IPS-20b (cell line): ENCODE results near the gene VN1R5.

Experiments used
- H3K27ac ChIP-seq: one replicate; pipeline ENCODE4 v1.5.1; 2013; ENCODE audit warnings: low read length
- H3K27me3 ChIP-seq: 2 replicates; pipeline ENCODE4 v1.6.1; 2013; ENCODE audit warnings: mild to moderate bottlenecking, low read length, inconsistent platforms; ENCODE audit not compliant: insufficient read depth
- H3K36me3 ChIP-seq: 2 replicates; pipeline ENCODE4 v1.6.1; 2013; ENCODE audit warnings: low read depth, mild to moderate bottlenecking, inconsistent platforms, low read length, moderate library complexity; ENCODE audit not compliant: insufficient read depth
- H3K4me1 ChIP-seq: 2 replicates; pipeline ENCODE4 v1.6.1; 2013; ENCODE audit warnings: mild to moderate bottlenecking, control low read depth, inconsistent platforms, low read length, moderate library complexity; ENCODE audit not compliant: insufficient read depth
- H3K4me3 ChIP-seq: 2 replicates; pipeline ENCODE4 v1.5.1; 2013; ENCODE audit warnings: mild to moderate bottlenecking, low read length, inconsistent platforms
- H3K9ac ChIP-seq: 2 replicates; pipeline ENCODE4 v1.6.1; 2013; ENCODE audit warnings: low read depth, mild to moderate bottlenecking, inconsistent platforms, low read length, moderate library complexity
- H3K9me3 ChIP-seq: 2 replicates; pipeline ENCODE4 v1.6.1; 2013; ENCODE audit warnings: mild to moderate bottlenecking, low read depth, low read length, inconsistent platforms; ENCODE audit not compliant: insufficient read depth

The VN1R5 gene

DNA sequence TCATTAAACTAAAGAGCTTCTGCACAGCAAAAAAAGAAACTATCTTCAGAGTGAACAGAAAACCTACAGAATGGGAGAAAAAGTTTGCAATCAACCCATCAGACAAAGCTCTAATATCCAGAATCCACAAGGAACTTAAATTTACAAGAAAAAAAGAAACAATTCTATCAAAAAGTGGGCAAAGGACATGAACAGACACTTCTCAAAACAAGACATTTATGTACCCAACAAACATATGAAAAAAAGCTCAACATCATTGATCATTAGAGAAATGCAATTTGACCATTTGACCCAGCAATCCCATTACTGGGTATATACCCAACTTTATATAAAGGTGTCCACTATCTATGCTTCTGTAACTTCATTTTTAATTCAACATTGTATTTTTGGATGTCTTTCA is 31.1 kb upstream of the VN1R5 start:
- Histone ChIP-seq H3K27me3 (no peaks in the 10 kb centered on the region), H3K27ac (no peak overlapping the region), H3K9ac (no peak overlapping the region), H3K4me3 (no peak overlapping the region), H3K36me3 (no peaks in the 10 kb centered on the region), H3K4me1 (no peaks in the 10 kb centered on the region), H3K9me3 (peaks cover 15% of the 10 kb centered on the region)

DNA sequence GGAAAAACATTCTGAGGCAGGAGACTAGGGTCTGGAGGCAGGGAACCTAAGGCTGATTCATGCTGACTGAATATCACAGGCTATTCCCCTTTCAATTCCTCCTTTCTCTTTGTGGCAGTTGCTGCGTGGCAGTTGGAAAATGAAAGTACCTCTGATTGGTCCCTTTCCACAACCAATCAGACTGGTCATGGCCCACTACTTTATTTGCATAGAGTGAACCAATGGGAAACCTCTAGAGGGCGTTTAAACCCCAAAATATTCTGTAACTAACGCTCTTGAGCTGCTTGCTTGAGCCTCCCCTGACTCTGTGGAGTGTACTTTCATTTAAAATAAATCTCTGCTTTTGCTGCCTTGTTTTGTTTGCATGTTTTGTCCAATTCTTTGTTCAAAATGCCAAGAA is 27.7 kb upstream of the VN1R5 start:
- Histone ChIP-seq H3K4me1 (no peaks in the 10 kb centered on the region), H3K27me3 (no peaks in the 10 kb centered on the region), H3K36me3 (no peaks in the 10 kb centered on the region), H3K4me3 (no peak overlapping the region), H3K9ac (no peak overlapping the region), H3K9me3 (peaks cover 15% of the 10 kb centered on the region), H3K27ac (no peak overlapping the region)

DNA sequence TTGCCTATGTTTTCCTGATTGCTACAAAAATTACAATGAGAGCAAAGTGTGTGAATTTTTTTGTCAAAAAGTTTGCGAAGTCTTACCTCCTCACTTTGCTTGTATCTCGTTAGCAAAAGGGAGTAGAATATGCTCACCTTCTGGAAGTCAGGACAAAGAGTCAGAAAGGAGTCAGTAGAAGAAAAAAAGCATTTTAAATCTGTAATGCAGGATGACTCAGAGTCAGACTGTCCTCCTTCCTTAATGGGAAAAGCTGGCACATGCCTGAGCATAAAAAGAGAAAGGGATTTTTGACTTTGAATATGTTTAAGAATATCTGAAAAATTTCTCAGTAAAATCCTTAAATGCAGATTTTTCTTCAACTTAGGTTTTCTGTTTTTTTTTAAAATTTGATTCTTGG is 14.2 kb upstream of the VN1R5 start:
- Histone ChIP-seq H3K9me3 (no peaks in the 10 kb centered on the region), H3K9ac (no peak overlapping the region), H3K27me3 (no peaks in the 10 kb centered on the region)

DNA sequence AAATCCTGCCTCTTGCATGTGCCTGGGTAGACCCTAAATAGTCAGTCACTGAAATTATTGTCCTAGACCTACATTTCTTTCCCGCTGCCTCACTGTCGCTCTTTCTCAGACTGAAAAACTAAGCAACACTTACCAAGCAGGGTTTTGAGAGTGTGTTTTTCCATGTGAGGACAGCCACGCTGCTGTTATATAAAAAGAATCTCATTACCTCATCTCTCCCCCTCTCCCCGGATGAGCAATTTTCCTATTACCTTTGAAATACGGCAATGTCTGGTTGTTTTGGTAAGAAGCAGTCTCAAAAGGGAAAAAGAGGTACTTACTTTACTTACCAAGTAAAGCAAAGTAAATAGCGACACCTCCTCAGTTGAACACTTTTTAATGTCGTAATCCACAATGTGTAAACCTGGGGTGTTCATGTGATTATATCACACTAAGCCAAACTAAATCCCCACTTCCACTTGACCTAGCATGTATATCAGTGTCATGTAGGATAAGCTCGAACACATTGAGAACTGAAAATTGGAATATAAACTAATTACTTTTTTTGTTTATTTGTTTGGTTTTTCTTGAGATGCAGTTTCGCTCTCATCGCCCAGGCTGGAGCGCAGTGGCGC is 12.2 kb upstream of the VN1R5 start:
- Histone ChIP-seq H3K9ac (no peak overlapping the region), H3K4me3 (no peak overlapping the region), H3K36me3 (no peaks in the 10 kb centered on the region), H3K27ac (no peak overlapping the region), H3K9me3 (no peaks in the 10 kb centered on the region), H3K27me3 (no peaks in the 10 kb centered on the region), H3K4me1 (no peaks in the 10 kb centered on the region)

More for the DNA sequence above, 14.2 kb upstream of the VN1R5 start:
- Histone ChIP-seq H3K4me1 (no peaks in the 10 kb centered on the region), H3K36me3 (no peaks in the 10 kb centered on the region), H3K27ac (no peak overlapping the region), H3K4me3 (no peak overlapping the region)

DNA sequence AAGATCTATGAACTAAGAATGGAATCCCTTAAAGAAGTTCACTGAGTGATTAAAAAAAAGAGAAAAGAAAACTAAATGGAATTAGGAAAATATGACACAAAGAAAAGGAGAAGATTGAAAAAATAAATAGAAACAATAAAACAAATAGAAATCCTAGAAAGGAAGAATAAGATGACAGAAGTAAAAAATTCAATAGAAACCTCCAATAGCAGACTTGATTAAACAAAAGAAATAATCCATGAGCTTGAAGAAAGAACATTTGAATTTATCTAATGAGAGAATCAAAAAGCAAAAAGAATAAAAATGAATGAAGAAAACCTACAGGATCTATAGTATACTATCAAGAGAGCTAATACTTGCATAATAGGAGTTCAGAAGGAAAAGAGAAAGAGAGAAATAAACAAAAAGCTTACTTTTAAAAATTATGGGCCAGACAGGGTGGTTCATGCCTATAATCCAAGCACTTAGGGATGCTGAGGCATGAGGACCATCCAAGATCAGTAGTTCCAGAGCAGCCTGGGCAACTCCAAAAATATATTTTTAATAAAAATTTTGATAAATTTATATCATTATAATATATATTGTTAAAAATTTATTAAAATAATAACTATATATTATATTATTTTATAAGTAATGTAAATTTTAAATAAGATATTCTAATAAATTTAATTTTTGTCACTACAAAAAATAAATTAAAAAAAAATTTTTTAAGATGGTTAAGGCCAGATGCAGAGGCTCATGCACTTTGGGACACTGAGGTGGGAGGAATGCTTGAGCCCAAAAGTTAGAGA is 9.4 kb upstream of the VN1R5 start:
- Histone ChIP-seq H3K27me3 (no peaks in the 10 kb centered on the region), H3K9me3 (no peaks in the 10 kb centered on the region; the same call in 1 of the 2 replicates), H3K36me3 (no peaks in the 10 kb centered on the region), H3K9ac (no peak overlapping the region), H3K4me3 (no peak overlapping the region), H3K27ac (no peak overlapping the region), H3K4me1 (no peaks in the 10 kb centered on the region)

DNA sequence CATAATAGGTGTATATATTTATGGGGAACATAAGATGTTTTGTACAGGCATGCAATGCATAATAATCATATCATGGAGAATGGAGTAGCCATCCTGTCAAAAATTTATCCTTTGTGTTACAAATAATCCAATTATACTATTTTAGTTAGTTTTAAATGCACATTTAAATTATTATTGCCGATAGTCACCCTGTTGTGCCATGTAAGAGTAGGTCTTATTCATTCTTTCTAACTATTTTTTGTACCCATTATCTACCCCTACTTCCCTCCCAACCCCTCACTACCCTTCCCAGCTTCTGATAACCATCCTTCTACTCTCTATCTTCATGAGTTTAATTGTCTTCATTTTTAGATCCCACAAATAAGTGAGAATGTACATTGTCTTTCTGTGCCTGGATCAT is 8.3 kb upstream of the VN1R5 start:
- H3K27ac ChIP-seq, result no peak overlapping the region
- H3K4me3 ChIP-seq, result no peak overlapping the region
- H3K27me3 ChIP-seq, result no peaks in the 10 kb centered on the region
- H3K9me3 ChIP-seq, result no peaks in the 10 kb centered on the region; the same call in 1 of the 2 replicates
- no peak overlapping the region for H3K9ac ChIP-seq
- no peaks in the 10 kb centered on the region for H3K36me3 ChIP-seq
- no peaks in the 10 kb centered on the region for H3K4me1 ChIP-seq

DNA sequence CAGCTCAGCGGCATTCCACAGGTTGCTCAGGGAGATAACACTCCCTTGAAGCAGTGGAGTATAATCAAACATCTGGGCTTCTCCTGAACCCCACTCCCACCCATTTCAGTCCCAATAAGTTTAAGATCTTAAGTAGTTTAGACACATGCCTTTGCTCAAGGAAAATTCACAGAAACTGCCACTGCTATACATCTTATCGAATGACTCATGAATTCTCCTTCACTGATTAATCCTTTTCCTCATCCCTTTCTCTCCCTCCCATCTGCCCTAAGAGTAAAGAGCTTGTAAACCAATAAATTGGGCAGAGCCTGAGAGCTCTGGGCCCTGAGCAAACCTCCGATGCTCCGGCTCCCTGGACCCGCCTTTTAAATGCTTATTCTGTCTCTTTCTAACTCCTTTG is 10.2 kb downstream of the VN1R5 start:
- no peak overlapping the region for H3K9ac ChIP-seq
- H3K27ac ChIP-seq, result no peak overlapping the region
- no peaks in the 10 kb centered on the region for H3K4me1 ChIP-seq
- H3K36me3 ChIP-seq, result no peaks in the 10 kb centered on the region
- no peak overlapping the region for H3K4me3 ChIP-seq
- no peaks in the 10 kb centered on the region for H3K27me3 ChIP-seq
- H3K9me3 ChIP-seq, result peaks cover 16% of the 10 kb centered on the region

DNA sequence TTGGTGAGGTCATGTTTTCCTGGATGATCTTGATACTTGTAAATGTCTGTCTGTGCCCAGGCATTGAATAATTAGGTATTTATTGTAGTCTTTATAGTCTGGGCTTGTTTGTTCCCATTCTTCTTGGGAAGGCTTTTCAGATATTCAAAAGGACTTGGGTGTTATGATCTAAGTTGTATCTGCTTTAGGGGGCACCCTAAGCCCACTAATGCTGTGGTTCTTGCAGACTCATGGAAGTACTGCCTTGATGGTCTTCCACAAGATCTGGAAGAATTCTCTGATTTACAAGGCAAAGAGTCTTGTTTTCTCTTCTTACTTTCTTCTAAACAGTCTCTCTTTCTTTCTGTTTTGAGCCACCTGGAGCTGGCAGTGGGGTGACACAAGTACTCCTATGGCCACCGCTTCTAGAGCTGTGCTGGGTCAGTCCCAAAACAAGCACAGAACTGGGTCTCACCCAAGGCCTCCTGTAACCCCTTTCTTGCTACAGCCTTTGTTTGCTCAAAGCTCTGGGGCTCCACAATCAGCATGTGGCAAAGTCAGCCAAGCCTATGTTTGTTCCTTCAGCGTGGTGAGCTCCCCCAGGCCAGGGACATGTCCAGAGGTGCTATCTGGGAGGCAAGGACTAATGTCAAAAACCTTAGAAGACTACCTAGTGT is 12.6 kb downstream of the VN1R5 start:
- Histone ChIP-seq H3K9ac (no peak overlapping the region), H3K36me3 (no peaks in the 10 kb centered on the region), H3K27me3 (no peaks in the 10 kb centered on the region), H3K9me3 (peaks cover 16% of the 10 kb centered on the region), H3K27ac (no peak overlapping the region), H3K4me3 (no peak overlapping the region), H3K4me1 (no peaks in the 10 kb centered on the region)

DNA sequence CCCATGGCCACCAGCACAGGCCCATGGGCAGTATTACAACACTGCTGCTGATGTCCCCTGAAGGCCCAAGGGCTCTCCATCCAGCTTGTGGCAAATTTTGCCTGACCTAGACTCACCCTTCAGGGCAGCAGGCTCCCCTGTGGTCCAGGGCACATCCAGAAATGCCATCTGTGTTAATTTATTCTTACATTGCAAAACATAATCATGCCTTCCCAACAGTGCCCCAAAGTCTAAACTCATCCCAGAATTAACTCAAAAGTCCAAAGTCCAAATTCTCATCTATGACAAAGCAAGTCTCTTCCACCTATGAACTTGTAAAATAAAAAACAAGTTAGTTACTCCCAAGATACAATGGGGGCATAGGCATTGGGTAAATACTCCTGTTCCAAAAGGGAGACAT is 13.3 kb downstream of the VN1R5 start:
- H3K27me3 ChIP-seq, result no peaks in the 10 kb centered on the region
- H3K9me3 ChIP-seq, result peaks cover 16% of the 10 kb centered on the region
- no peak overlapping the region for H3K4me3 ChIP-seq
- H3K4me1 ChIP-seq, result no peaks in the 10 kb centered on the region
- H3K9ac ChIP-seq, result no peak overlapping the region
- H3K36me3 ChIP-seq, result no peaks in the 10 kb centered on the region
- H3K27ac ChIP-seq, result no peak overlapping the region

DNA sequence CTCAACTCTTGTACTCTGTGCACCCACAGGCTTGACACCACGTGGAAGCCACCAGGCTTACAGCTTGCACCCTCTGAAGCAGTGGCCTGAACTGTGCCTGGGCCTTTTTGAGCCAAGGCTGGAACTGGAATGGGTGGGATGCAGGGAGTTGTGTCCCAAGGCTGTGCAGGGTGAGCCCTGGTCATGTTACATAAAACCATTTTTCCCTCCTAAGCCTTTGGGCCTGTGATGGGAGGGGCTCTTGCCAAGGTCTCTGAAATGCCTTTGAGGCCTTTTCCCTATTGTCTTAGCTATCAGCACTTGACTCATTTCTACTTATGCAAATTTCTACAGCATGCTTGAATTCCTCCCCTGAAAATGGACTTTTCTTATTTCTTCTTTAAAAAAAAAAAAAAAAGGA is 14.1 kb downstream of the VN1R5 start:
- Histone ChIP-seq H3K27me3 (no peaks in the 10 kb centered on the region), H3K9me3 (peaks cover 16% of the 10 kb centered on the region), H3K27ac (no peak overlapping the region), H3K36me3 (no peaks in the 10 kb centered on the region), H3K9ac (no peak overlapping the region), H3K4me1 (no peaks in the 10 kb centered on the region), H3K4me3 (no peak overlapping the region)

DNA sequence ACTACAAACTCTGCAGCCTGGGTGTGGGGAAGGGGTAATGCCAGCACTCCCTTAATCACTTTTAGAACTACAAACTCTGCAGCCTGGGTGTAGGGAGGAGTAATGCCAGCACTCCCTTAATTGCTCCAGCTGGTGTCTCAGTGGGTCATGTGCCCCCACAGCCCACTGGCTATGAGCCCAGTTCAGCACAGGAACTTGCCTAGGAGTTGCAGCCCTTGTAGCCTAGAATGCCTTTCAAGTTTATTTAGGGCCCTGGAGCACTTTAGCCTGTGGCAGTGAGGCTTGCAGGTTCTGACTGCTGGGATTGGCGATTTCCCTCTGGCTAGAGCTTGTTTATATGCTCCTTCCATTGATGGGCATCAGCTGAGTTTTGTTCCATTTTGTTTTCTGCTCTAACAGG is 17.1 kb downstream of the VN1R5 start:
- H3K36me3 ChIP-seq, result no peaks in the 10 kb centered on the region
- H3K9ac ChIP-seq, result no peak overlapping the region
- no peaks in the 10 kb centered on the region for H3K4me1 ChIP-seq
- no peak overlapping the region for H3K4me3 ChIP-seq
- no peaks in the 10 kb centered on the region for H3K27me3 ChIP-seq
- H3K27ac ChIP-seq, result no peak overlapping the region
- peaks cover 16% of the 10 kb centered on the region for H3K9me3 ChIP-seq
